Measurements from ENCODE around the gene PPP1R12B.

GRCh38 chr1:202564958-202565495 lies 216.5 kb downstream of the PPP1R12B start:
- TF ChIP-seq CTCF (IDR thresholded peaks at IDR 0.05; ENCODE audit: low read depth, low read length, poor library complexity, severe bottlenecking) (no peak), EZH2phosphoT487 (IDR thresholded peaks at IDR 0.05; ENCODE audit: borderline replicate concordance, low read length) (no peak)
